Upper lobe of left lung (tissue), 6 donors: ENCODE results near the gene LCN2. TPM values are rescaled to one million over a fixed set of nuclear protein-coding genes. Genes with fewer than 3 reads are reported as not detected.
A peak's percentile ranks its signal among the peaks of the same experiment; 100 is the strongest.

Source experiments
- ATAC-seq, 2 donors: fragments of 200-7000 bp; cut with Tn5 transposase; one replicate each; pipeline ENCODE4 v1.9.1; 2022; ENCODE audit warnings: mild to moderate bottlenecking in 2 of 2, moderate library complexity in 2 of 2; ENCODE audit not compliant: low FRiP score in 2 of 2
- DNase-seq, 2 donors: peaks; one replicate each; pipeline ENCODE4 v3.0.0-alpha.2; 2019 to 2020
- H3K27ac ChIP-seq, 4 donors: fragments of 200-600 bp; sonication (generic); one replicate each; pipeline ENCODE4 v1.5.1; 2016 to 2019
- H3K27me3 ChIP-seq, 4 donors: fragments of 200-600 bp; sonication (generic); one replicate each; pipeline ENCODE4 v1.5.1; 2017 to 2019
- H3K36me3 ChIP-seq, 4 donors: fragments of 200-600 bp; sonication (generic); one replicate each; pipeline ENCODE4 v1.5.1; 2016 to 2019
- H3K4me1 ChIP-seq, 4 donors: fragments of 200-600 bp; sonication (generic); one replicate each; pipeline ENCODE4 v1.5.1; 2018 to 2019
- H3K4me3 ChIP-seq, 4 donors: fragments of 200-600 bp; sonication (generic); one replicate each; pipeline ENCODE4 v1.5.1; 2017 to 2019; ENCODE audit warnings: mild to moderate bottlenecking in 2 of 4, moderate library complexity in 1 of 4
- H3K9me3 ChIP-seq, 4 donors: fragments of 200-600 bp; sonication (generic); one replicate each; pipeline ENCODE4 v1.5.1; 2018 to 2019
- CTCF ChIP-seq, 6 experiments: fragments of 450-650 bp in 4 of 6; fragments of 200-600 bp in 2 of 6; sonication (generic) in 2 of 6; IDR thresholded peaks; one replicate each; pipeline ENCODE4 v1.5.1; 2016 to 2019; ENCODE audit warnings: antibody characterized with exemption in 6 of 6
- EP300 ChIP-seq, 4 donors: sonication (generic); formaldehyde crosslinking; IDR thresholded peaks; one replicate each; pipeline ENCODE4 v1.5.1; 2017; ENCODE audit warnings: antibody characterized with exemption in 4 of 4, control low read depth in 2 of 4
- POLR2A ChIP-seq, 4 donors: fragments of 450-650 bp; IDR thresholded peaks; one replicate each; pipeline ENCODE4 v1.5.1; 2016 to 2017; ENCODE audit warnings: antibody characterized with exemption in 4 of 4, mild to moderate bottlenecking in 2 of 4
- POLR2AphosphoS5 ChIP-seq, 2 donors: sonication (generic); formaldehyde crosslinking; IDR thresholded peaks; one replicate each; pipeline ENCODE4 v1.5.1; 2017; ENCODE audit warnings: antibody characterized with exemption in 2 of 2
- WGBS, 2 donors: methylation state at CpG; one replicate each; pipeline ENCODE4 v1.1.5; 2017 to 2018; 5-methylcytosine and 5-hydroxymethylcytosine counted together
- total RNA-seq, 6 donors: library from RNA; depleted of rRNA in 4 of 6; stranded (reverse); fragments of >200 nt in 4 of 6; gene quantifications; one replicate each; pipeline versions ENCODE4 v1.1.0 to v1.2.1, GENCODE V29; 2016 to 2021
- donor health status: DM: no; HTN: no; CAD: no; lungs with moderate emphysema.
- donor health status: DM: no; HTN: yes; CAD: no; lungs with severe emphysema.

Gene LCN2
- total RNA-seq, result 100 to 1,000 TPM in 2 of 6 donors, 10 to 100 TPM in 3, 1 to 10 TPM in 1; 9.0 to 193 (median 38.2) TPM

- Histone ChIP-seq H3K27me3 (no peaks in the 10 kb centered on the region), H3K4me3 (peak within 1 kb of the TSS in 1 of 4 donors; percentile 16), H3K9me3 (no peaks in the 10 kb centered on the region), H3K4me1 (peaks cover 16 to 33% (median 22%) of the 10 kb centered on the region in 4 donors), H3K27ac (peak within 1 kb of the TSS; percentile 66 to 81 (median 75)), H3K36me3 (no peaks in the 10 kb centered on the region)
- no peak for TF ChIP-seq CTCF (IDR thresholded peaks at IDR 0.05)
- peak in 2 of 4 donors; percentile 77 to 86 for TF ChIP-seq EP300 (IDR thresholded peaks at IDR 0.05)
- TF ChIP-seq POLR2A (IDR thresholded peaks at IDR 0.05), result peak in 1 of 4 donors; percentile 27
- peak; percentile 49 to 62 for TF ChIP-seq POLR2AphosphoS5 (IDR thresholded peaks at IDR 0.05)
- 33 to 60% methylated on average over 8 to 9 of the region's 9 CpGs for WGBS, 2 donors
- peak in 1 of 2 donors; percentile 82 for DNase-seq
- peak; percentile 34 to 72 for ATAC-seq
These were observed at the start of gene LCN2 for GRCh38 chr9:128149001-128149701. TSS of gene LCN2 (plus strand) at chr9:128149453. CDS start at chr9:128149526, 73 bp downstream.

DNA sequence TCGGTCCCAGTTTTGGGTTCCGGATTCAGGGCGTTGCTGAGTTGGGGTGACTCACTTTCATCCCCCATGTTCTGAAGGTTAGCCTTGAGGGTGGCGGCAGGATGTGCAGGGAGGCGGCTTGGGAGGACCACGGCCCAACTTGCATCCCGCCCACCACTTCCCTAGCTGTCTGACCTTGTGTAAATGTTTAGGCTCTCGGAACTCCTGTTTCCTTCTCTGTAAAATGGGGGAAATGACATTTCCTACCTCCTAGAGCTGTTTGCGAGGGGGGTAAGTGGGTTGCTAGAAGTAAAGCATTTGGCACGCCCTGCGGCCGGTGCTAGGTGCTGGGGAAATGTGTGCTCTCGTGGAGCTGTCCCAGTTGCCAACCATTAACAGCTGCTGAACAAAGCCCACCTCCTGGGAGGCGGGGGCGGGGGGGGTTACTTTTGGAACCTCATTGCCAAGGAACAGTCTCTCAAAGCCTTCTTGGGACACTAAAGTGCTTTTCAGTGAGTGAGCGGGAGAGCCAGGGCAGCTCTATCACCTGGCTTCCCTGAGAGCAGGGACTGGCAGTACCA is 49.2 kb upstream of the LCN2 start:
- Histone ChIP-seq H3K9me3 (no peaks in the 10 kb centered on the region), H3K36me3 (peaks cover 4 to 45% (median 37%) of the 10 kb centered on the region in 4 donors), H3K27me3 (no peaks in the 10 kb centered on the region), H3K27ac (peak overlapping the region; percentile 91 to 96 (median 94)), H3K4me1 (peaks cover 64 to 95% (median 80%) of the 10 kb centered on the region in 4 donors), H3K4me3 (peak overlapping the region; percentile 19 to 56 (median 50))
- DNase-seq (peak in 1 of 2 donors; percentile 59), ATAC-seq (peak; percentile 8 to 22)
- 36 to 43% methylated on average over 15 to 16 of the region's 16 CpGs for WGBS, 2 donors
- no peak for TF ChIP-seq POLR2A (IDR thresholded peaks at IDR 0.05)
- peak in 3 of 4 donors; percentile 52 to 71 (median 56) for TF ChIP-seq EP300 (IDR thresholded peaks at IDR 0.05)
- TF ChIP-seq CTCF (IDR thresholded peaks at IDR 0.05), result no peak
- peak; percentile 81 to 83 for TF ChIP-seq POLR2AphosphoS5 (IDR thresholded peaks at IDR 0.05)

- Histone ChIP-seq H3K4me1 (peaks cover 58 to 90% (median 74%) of the 10 kb centered on the region in 4 donors), H3K36me3 (peaks cover 4 to 50% (median 42%) of the 10 kb centered on the region in 4 donors), H3K4me3 (peak overlapping the region; percentile 19 to 56 (median 50)), H3K27me3 (no peaks in the 10 kb centered on the region), H3K27ac (peak overlapping the region; percentile 91 to 96 (median 94)), H3K9me3 (no peaks in the 10 kb centered on the region)
- no peak for TF ChIP-seq CTCF (IDR thresholded peaks at IDR 0.05)
- TF ChIP-seq EP300 (IDR thresholded peaks at IDR 0.05), result no peak
- no peak for TF ChIP-seq POLR2AphosphoS5 (IDR thresholded peaks at IDR 0.05)
- no peak for TF ChIP-seq POLR2A (IDR thresholded peaks at IDR 0.05)
- 60 to 83% methylated on average over 3 to 10 of the region's 10 CpGs for WGBS, 2 donors
- DNase-seq (no peak), ATAC-seq (no peak)
These were observed 48.7 kb upstream of the LCN2 start for GRCh38 chr9:128100581-128100980.

- 76 to 84% methylated on average over 12 of the region's 12 CpGs for WGBS, 2 donors
- TF ChIP-seq POLR2AphosphoS5 (IDR thresholded peaks at IDR 0.05), result no peak
- no peak for TF ChIP-seq POLR2A (IDR thresholded peaks at IDR 0.05)
- TF ChIP-seq CTCF (IDR thresholded peaks at IDR 0.05), result no peak
- TF ChIP-seq EP300 (IDR thresholded peaks at IDR 0.05), result no peak
- Histone ChIP-seq H3K27me3 (no peaks in the 10 kb centered on the region), H3K9me3 (no peaks in the 10 kb centered on the region), H3K36me3 (peaks cover 11 to 57% (median 49%) of the 10 kb centered on the region in 4 donors), H3K4me3 (peak overlapping the region in 1 of 4 donors; percentile 56), H3K4me1 (peaks cover 53 to 83% (median 72%) of the 10 kb centered on the region in 4 donors), H3K27ac (peak overlapping the region; percentile 56 to 95 (median 92))
- DNase-seq, result no peak
- no peak for ATAC-seq
These were observed 48.0 kb upstream of the LCN2 start for GRCh38 chr9:128101231-128101661.
